PC-9 (cell line): ENCODE data around the gene SORCS2.

Source experiments
- EZH2 ChIP-seq: fragments of 200-600 bp; sonication (generic); IDR thresholded peaks from 2 replicates; pipeline ENCODE4 v1.8.0; 2017; ENCODE audit warnings: antibody characterized with exemption, low read depth
- TF ChIP-seq, protein P1 (sequence below): fragments of 200-600 bp; sonication (generic); conservative IDR thresholded peaks from 2 replicates; pipeline ENCODE4 v1.6.1; 2017; ENCODE audit warnings: mixed run types, antibody characterized with exemption, mild to moderate bottlenecking, moderate library complexity

DNA sequence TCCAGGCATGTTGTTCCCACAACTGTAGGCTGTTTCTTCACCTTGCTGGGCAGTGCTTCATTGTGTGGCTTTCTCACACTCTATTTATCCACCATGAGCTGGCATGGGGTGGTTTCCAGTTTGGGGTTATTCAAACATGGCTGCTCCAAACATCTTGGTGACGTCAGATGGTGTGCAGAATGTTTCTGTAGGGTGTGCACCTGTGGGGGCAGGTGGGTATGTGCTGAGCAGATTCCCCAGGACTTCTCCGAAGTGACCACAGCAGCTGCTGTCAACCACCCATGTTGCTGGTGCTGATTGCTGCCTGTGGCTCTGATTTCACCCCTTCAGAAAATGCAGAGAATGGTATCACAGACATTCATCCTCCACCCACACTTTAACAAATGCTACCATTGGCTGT is 247.4 kb downstream of the SORCS2 start:
- TF ChIP-seq, protein P1, sequence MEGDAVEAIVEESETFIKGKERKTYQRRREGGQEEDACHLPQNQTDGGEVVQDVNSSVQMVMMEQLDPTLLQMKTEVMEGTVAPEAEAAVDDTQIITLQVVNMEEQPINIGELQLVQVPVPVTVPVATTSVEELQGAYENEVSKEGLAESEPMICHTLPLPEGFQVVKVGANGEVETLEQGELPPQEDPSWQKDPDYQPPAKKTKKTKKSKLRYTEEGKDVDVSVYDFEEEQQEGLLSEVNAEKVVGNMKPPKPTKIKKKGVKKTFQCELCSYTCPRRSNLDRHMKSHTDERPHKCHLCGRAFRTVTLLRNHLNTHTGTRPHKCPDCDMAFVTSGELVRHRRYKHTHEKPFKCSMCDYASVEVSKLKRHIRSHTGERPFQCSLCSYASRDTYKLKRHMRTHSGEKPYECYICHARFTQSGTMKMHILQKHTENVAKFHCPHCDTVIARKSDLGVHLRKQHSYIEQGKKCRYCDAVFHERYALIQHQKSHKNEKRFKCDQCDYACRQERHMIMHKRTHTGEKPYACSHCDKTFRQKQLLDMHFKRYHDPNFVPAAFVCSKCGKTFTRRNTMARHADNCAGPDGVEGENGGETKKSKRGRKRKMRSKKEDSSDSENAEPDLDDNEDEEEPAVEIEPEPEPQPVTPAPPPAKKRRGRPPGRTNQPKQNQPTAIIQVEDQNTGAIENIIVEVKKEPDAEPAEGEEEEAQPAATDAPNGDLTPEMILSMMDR, result no peak
- TF ChIP-seq EZH2, result no peak
